Measurements from ENCODE around the gene PTPRD. TPM values are rescaled to one million over a fixed set of nuclear protein-coding genes. Genes with fewer than 3 reads are reported as not detected.

Gene PTPRD
- total and polyA plus RNA-seq, 2 donors from 2014 or later, result 6.4 to 78.9 TPM

DNA sequence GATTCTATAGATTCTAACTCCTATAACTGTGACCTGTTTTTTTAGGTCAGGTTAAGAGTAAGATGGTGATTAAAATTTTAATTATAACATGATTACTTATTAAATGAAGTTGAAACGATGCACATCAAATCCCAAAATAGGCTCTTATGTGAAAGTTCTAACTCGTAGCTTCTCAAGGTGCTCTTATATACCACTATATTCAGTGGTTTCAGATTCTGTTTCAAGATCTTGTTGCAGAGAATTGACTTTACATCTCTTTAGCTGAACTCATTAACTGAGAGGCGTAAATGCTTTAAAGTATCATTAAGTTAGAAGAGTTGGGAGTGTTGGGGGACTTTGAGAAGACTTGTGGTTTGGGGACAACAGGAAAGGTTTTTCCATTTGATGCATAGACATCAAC is 1399.8 kb downstream of the PTPRD start:
- intact Hi-C loops (cut with DNase I), result no loop called here
- H3K4me1 ChIP-seq (ENCODE audit: control insufficient read depth in 2 of 3, insufficient read depth in 2 of 3, low read depth in 1 of 3, low read length in 3 of 3), result no peaks in the 10 kb centered on the region
- no peaks in the 10 kb centered on the region for H3K36me3 ChIP-seq (ENCODE audit: control insufficient read depth in 2 of 3, insufficient read depth in 3 of 3, low read length in 3 of 3)
- H3K27me3 ChIP-seq (ENCODE audit: control insufficient read depth, insufficient read depth, low read length), result no peaks in the 10 kb centered on the region
- H3K4me3 ChIP-seq (ENCODE audit: low read length in 3 of 3), result no peak overlapping the region
- FAIRE-seq (no peak), DNase-seq (no peak)
- H3K9me3 ChIP-seq (ENCODE audit: control insufficient read depth in 2 of 3, insufficient read depth in 1 of 3, low read length in 3 of 3), result no peaks in the 10 kb centered on the region
- no peak overlapping the region for H3K9ac ChIP-seq (ENCODE audit: low read length in 3 of 3)
- TF ChIP-seq CTCF (IDR thresholded peaks at IDR 0.05; ENCODE audit: borderline replicate concordance, extremely low read depth, insufficient read depth), result no peak
- H3K27ac ChIP-seq (ENCODE audit: low read depth in 2 of 2, low read length in 2 of 2), result no peak overlapping the region

DNA sequence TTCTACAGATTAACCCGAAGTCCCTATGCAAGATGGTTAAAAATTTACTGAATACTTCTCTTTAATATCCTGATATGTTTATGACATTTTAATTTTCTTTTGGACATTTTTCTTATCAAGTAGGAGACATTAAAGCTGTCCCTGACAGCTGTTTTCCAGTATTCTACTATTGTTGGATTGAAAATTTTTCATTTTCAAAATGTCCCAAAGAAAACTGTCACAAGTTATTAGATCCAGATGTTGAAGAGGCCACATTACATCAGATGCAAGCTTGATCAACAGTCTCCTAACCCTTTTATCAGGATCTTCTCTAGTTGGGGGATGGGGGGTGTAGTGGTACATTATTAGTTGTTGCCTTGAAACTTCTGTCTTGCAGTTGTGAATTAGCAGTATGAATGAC is 1410.5 kb downstream of the PTPRD start:
- no peak for FAIRE-seq
- Histone ChIP-seq H3K9me3 (ENCODE audit: control insufficient read depth in 2 of 3, insufficient read depth in 1 of 3, low read length in 3 of 3) (no peaks in the 10 kb centered on the region), H3K9ac (ENCODE audit: low read length in 3 of 3) (no peak overlapping the region), H3K4me3 (ENCODE audit: low read length in 3 of 3) (no peak overlapping the region), H3K27ac (ENCODE audit: low read depth in 2 of 2, low read length in 2 of 2) (no peak overlapping the region), H3K4me1 (ENCODE audit: control insufficient read depth in 2 of 3, insufficient read depth in 2 of 3, low read depth in 1 of 3, low read length in 3 of 3) (no peaks in the 10 kb centered on the region), H3K36me3 (ENCODE audit: control insufficient read depth in 2 of 3, insufficient read depth in 3 of 3, low read length in 3 of 3) (no peaks in the 10 kb centered on the region), H3K27me3 (ENCODE audit: control insufficient read depth, insufficient read depth, low read length) (no peaks in the 10 kb centered on the region)
- intact Hi-C loops (cut with DNase I), result no loop called here
- TF ChIP-seq CTCF (IDR thresholded peaks at IDR 0.05; ENCODE audit: borderline replicate concordance, extremely low read depth, insufficient read depth), result no peak
- DNase-seq, result peak in 2 of 5 donors; percentile 43 to 67

DNA sequence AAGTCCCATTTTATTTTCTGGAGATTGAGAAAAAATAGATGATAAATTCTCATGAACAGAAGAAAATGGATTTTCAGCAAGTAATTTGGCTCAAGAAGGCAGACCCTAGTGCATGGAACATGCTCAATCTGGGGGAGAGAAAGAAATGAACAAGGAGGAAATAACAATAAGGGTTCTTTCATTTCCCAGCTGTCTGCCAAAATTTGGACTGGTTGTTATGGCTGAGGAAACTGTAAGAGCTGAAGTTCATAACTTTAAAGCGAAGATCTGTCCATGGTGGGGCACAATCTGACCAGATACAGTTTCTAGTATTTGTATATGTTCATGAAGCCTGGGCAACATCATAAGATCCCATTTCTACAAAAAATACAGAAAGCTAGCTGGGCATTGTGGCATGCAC is 1426.7 kb downstream of the PTPRD start:
- no peaks in the 10 kb centered on the region for H3K36me3 ChIP-seq (ENCODE audit: control insufficient read depth in 2 of 3, insufficient read depth in 3 of 3, low read length in 3 of 3)
- intact Hi-C loops (cut with DNase I), result no loop called here
- H3K9me3 ChIP-seq (ENCODE audit: control insufficient read depth in 2 of 3, insufficient read depth in 1 of 3, low read length in 3 of 3), result no peaks in the 10 kb centered on the region
- H3K27me3 ChIP-seq (ENCODE audit: control insufficient read depth, insufficient read depth, low read length), result no peaks in the 10 kb centered on the region
- no peak overlapping the region for H3K4me3 ChIP-seq (ENCODE audit: low read length in 3 of 3)
- no peak overlapping the region for H3K27ac ChIP-seq (ENCODE audit: low read depth in 2 of 2, low read length in 2 of 2)
- FAIRE-seq, result no peak
- no peak for TF ChIP-seq CTCF (IDR thresholded peaks at IDR 0.05; ENCODE audit: borderline replicate concordance, extremely low read depth, insufficient read depth)
- no peak overlapping the region for H3K9ac ChIP-seq (ENCODE audit: low read length in 3 of 3)
- DNase-seq, result no peak
- no peaks in the 10 kb centered on the region for H3K4me1 ChIP-seq (ENCODE audit: control insufficient read depth in 2 of 3, insufficient read depth in 2 of 3, low read depth in 1 of 3, low read length in 3 of 3)

GRCh38 chr9:9182431-9182830 is 1430.4 kb downstream of the PTPRD start:
- Histone ChIP-seq H3K9me3 (ENCODE audit: control insufficient read depth in 2 of 3, insufficient read depth in 1 of 3, low read length in 3 of 3) (no peaks in the 10 kb centered on the region), H3K27ac (ENCODE audit: low read depth in 2 of 2, low read length in 2 of 2) (no peak overlapping the region), H3K9ac (ENCODE audit: low read length in 3 of 3) (no peak overlapping the region), H3K36me3 (ENCODE audit: control insufficient read depth in 2 of 3, insufficient read depth in 3 of 3, low read length in 3 of 3) (no peaks in the 10 kb centered on the region), H3K4me1 (ENCODE audit: control insufficient read depth in 2 of 3, insufficient read depth in 2 of 3, low read depth in 1 of 3, low read length in 3 of 3) (no peaks in the 10 kb centered on the region), H3K4me3 (ENCODE audit: low read length in 3 of 3) (no peak overlapping the region), H3K27me3 (ENCODE audit: control insufficient read depth, insufficient read depth, low read length) (no peaks in the 10 kb centered on the region)
- FAIRE-seq, result no peak
- intact Hi-C loops (cut with DNase I), result no loop called here
- no peak for DNase-seq
- no peak for TF ChIP-seq CTCF (IDR thresholded peaks at IDR 0.05; ENCODE audit: borderline replicate concordance, extremely low read depth, insufficient read depth)

Data from kidney (tissue), 14 donors.